Thyroid gland (tissue), 4 donors: Measurements from ENCODE around the gene RAB8B.

ENCODE experiments used
- POLR2A ChIP-seq, 2 donors: fragments of 450-650 bp; IDR thresholded peaks; one replicate each; pipeline ENCODE4 v1.6.1; 2017; ENCODE audit warnings: antibody characterized with exemption in 2 of 2, mild to moderate bottlenecking in 2 of 2, moderate library complexity in 1 of 2
- TF ChIP-seq, protein P1 (sequence below), 6 experiments: fragments of 200-600 bp in 3 of 6; fragments of 450-650 bp in 3 of 6; sonication (generic) in 3 of 6; IDR thresholded peaks; one replicate each; pipeline ENCODE4 v1.5.1; 2016 to 2019; ENCODE audit warnings: antibody characterized with exemption in 6 of 6, mild to moderate bottlenecking in 2 of 6, inconsistent platforms in 1 of 6, moderate library complexity in 1 of 6

DNA sequence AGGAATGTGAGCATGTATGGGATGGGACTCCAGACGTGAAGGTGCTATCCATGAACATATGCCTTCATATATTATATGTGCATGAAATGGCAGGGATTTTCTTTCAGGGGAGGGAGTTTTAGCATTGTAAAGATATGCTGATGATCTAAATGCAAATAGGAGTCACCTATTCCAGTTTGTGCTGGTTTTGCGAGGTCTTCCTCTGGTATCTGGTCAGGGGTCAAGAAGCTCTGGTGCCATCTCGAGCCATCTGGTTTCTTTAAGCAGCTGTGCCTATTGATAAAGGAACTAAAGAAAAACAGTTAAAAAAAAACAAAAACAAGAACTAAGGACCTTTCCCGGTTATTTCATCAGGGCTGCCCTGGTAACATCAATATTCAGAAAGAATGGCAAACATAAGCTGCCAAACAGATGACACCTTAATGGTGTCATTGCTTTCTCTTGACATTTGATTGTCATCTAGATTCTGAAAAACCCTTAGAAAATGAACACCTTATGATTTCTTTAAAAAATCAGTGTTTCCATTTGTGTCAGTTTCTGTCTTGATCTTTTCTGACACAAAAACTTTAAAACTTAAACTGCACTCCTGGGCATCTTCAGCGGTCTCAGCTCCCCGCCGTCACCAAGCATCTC, 110.7 kb downstream of the RAB8B start:
- TF ChIP-seq, protein P1, sequence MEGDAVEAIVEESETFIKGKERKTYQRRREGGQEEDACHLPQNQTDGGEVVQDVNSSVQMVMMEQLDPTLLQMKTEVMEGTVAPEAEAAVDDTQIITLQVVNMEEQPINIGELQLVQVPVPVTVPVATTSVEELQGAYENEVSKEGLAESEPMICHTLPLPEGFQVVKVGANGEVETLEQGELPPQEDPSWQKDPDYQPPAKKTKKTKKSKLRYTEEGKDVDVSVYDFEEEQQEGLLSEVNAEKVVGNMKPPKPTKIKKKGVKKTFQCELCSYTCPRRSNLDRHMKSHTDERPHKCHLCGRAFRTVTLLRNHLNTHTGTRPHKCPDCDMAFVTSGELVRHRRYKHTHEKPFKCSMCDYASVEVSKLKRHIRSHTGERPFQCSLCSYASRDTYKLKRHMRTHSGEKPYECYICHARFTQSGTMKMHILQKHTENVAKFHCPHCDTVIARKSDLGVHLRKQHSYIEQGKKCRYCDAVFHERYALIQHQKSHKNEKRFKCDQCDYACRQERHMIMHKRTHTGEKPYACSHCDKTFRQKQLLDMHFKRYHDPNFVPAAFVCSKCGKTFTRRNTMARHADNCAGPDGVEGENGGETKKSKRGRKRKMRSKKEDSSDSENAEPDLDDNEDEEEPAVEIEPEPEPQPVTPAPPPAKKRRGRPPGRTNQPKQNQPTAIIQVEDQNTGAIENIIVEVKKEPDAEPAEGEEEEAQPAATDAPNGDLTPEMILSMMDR (IDR thresholded peaks at IDR 0.05) = no peak
- no peak for TF ChIP-seq POLR2A (IDR thresholded peaks at IDR 0.05)
